GM12873 (cell line): ENCODE results near the gene PIK3C3.
A peak's percentile ranks its signal among the peaks of the same experiment; 100 is the strongest.

Experiments
- TF ChIP-seq, protein P1 (sequence below): IDR thresholded peaks from 2 replicates; pipeline ENCODE4 v1.5.1; 2012; ENCODE audit warnings: low read depth, mild to moderate bottlenecking, moderate library complexity, low read length, control low read depth; ENCODE audit not compliant: insufficient read depth; ENCODE audit errors: missing control alignments

Gene PIK3C3

DNA sequence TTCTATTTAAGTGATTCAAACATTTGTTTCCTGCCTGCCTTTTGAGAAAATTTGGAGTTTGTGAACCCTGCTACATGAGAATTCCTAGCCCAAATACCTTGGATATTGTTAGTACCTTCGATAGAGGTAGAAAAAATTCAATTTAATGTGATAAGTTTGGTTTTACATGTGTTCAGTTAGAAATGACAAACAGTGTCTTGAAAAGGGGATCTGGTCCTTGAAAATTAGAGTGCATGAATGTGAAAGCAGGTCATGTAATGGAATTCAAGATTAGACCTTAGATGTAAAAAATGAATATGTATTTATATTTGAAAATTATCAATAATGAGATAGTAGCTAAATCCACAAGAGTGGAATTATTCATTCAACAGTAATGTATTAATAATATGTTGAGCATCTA lies 70.5 kb downstream of the PIK3C3 start:
- TF ChIP-seq, protein P1, sequence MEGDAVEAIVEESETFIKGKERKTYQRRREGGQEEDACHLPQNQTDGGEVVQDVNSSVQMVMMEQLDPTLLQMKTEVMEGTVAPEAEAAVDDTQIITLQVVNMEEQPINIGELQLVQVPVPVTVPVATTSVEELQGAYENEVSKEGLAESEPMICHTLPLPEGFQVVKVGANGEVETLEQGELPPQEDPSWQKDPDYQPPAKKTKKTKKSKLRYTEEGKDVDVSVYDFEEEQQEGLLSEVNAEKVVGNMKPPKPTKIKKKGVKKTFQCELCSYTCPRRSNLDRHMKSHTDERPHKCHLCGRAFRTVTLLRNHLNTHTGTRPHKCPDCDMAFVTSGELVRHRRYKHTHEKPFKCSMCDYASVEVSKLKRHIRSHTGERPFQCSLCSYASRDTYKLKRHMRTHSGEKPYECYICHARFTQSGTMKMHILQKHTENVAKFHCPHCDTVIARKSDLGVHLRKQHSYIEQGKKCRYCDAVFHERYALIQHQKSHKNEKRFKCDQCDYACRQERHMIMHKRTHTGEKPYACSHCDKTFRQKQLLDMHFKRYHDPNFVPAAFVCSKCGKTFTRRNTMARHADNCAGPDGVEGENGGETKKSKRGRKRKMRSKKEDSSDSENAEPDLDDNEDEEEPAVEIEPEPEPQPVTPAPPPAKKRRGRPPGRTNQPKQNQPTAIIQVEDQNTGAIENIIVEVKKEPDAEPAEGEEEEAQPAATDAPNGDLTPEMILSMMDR = no peak

- TF ChIP-seq, protein P1 = no peak
Measured at GRCh38 chr18:42025974-42026625, 71.1 kb downstream of the PIK3C3 start.

DNA sequence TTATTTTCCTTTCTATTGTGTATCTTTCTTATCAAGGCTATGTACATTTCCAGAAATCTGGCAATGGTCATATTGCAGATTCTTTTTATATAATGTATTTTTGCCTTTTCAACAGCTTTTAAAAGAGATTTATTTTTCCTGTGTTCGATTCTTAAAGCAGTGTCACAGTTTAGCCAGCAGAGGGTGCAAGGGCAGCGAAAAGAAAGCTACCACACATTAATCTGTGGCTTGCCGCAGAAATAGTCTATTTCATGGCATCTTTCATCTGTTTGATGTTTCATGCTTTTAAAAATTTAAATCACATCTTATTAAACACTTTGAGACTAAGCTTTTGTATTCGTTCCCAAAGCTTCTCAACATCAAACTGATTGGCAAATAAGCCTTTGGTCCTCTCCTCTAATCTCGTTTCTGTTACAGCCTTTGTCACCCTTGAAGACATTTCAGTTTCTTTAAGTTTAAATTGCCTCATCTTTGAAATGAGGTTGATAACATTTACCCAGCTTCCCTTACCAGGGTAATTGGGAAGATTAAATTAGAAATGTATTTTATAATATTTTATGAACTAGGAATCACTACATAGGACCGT lies 73.3 kb downstream of the PIK3C3 start:
- TF ChIP-seq, protein P1 = peak; percentile 73

DNA sequence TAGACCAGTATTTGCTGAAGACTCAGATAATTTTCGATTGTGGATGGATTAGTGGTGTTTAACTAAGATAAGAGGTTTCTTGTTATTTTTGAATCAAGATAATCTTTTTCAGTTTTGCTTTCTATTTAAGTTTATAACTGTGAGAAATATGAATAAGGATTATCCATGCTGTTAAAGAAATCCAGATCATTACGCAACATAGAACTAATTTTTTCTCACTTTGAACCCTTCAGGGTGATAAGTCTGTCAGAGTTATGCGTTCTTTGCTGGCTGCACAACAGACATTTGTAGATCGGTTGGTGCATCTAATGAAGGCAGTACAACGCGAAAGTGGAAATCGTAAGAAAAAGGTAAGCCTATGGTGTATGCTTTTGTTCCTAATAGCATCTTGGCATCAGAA lies 74.1 kb downstream of the PIK3C3 start:
- TF ChIP-seq, protein P1 = no peak

DNA sequence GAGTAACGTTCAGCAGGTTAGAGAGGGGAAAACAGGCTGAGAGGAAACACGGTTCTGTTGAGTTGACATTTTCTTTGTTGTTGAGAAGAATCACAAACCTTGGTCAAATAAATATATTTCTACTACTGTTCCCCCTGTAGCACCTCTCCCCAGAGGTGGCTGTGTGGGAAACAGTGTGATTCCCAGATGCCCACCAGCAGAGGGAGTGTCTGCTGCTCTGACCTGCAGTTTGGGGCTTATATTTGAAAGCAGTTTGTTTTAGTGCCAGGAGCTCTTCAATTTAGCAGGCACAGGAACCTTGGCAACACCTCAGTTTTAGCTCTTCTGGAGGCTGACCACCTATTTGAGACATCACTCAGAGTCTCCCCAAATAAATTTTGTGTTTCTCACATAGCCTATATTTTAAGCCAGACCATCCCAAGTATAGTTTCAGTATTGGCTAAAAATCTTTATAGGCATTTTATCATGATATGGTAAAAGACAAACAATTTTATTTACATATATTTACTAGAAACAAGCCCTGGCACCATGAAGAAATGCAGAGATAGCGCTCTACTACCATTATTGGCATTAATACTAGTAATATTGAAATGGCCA lies 75.7 kb downstream of the PIK3C3 start:
- TF ChIP-seq, protein P1 = peak; percentile 46

GRCh38 chr18:42032447-42032846 lies 77.4 kb downstream of the PIK3C3 start:
- TF ChIP-seq, protein P1 = no peak

- TF ChIP-seq, protein P1 = no peak
Measured at GRCh38 chr18:42033137-42033810, 78.2 kb downstream of the PIK3C3 start.
